ENCODE results near the gene BRPF3.
"Not testable (repeated sequence)": the region's sequence is repeated elsewhere in the genome, so short reads cannot be mapped to it uniquely, and the experiment has no call there.

The BRPF3 gene

DNA sequence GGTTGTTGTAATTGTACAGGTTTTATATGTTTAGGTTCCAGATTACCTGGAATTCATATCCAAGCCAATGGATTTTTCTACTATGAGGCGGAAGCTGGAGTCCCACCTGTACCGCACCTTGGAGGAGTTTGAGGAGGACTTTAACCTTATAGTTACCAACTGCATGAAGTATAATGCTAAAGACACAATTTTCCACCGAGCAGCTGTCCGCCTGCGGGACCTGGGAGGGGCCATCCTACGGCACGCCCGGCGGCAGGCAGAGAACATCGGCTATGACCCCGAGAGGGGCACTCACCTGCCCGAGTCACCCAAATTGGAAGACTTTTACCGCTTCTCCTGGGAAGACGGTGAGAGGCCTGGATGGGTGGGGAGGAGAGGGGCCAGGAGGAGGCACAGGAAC is 13.6 kb downstream of the BRPF3 start:
- Mint-ChIP-seq H3K27me3 (no peaks in the 10 kb centered on the region), H3K4me3 (no peak overlapping the region), H3K36me3 (peaks cover 76% of the 10 kb centered on the region), H3K27ac (no peak overlapping the region), H3K4me1 (peaks cover 9% of the 10 kb centered on the region), H3K9me3 (no peaks in the 10 kb centered on the region)
- no peak for DNase-seq
- CTCF ChIA-PET, result no interaction called here

DNA sequence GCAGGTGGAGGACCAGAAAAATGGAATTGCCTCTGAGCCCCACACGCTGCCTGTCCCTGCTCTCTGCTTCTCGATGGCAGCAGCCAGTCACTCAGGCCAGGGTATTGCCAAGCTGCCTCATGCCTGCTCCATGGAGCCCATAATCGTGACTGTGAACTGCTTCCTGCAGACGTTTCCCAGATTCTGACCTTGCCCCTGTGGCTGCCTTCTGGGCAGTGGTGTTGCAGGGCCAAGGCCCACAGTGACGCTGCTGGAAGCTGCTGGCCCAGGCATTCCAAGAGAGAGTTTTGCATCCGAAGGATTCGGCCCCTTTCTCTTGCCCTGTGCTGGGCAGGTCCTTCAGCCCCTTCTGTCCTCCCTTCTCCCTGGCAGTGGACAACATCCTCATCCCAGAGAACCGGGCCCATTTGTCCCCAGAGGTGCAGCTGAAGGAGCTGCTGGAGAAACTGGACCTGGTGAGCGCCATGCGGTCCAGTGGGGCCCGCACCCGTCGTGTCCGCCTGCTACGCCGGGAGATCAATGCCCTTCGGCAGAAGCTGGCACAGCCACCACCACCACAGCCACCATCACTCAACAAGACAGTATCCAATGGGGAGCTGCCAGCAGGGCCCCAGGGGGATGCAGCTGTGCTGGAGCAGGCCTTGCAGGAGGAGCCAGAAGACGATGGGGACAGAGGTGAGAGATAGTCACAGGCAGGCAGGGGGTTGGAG is 14.5 kb downstream of the BRPF3 start:
- CTCF ChIA-PET, result no interaction called here
- no peak for DNase-seq
- no peaks in the 10 kb centered on the region for H3K9me3 Mint-ChIP-seq
- no peak overlapping the region for H3K4me3 Mint-ChIP-seq
- H3K36me3 Mint-ChIP-seq, result peaks cover 76% of the 10 kb centered on the region
- H3K4me1 Mint-ChIP-seq, result peaks cover under 1% of the 10 kb centered on the region
- H3K27ac Mint-ChIP-seq, result no peak overlapping the region
- no peaks in the 10 kb centered on the region for H3K27me3 Mint-ChIP-seq

DNA sequence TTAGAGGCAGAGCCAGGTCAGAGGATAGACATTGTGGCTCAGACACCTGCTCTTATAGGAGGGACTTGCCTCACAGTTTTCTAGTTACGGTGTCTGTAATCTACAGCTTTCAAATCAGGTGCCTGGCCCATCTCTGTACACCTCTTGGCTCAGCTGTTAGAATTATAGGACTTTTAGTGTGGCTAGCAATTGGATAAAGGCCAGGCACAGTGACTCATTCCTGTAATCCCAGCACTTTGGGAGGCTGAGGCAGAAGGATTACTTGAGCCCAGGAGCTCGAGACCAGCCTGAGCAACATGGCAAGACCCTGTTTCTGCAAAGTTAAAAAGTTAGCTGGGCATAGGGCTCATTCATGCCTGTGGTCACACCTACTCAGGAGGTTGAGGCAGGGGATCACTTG is 20.0 kb downstream of the BRPF3 start:
- Mint-ChIP-seq H3K4me3 (no peak overlapping the region), H3K27ac (no peak overlapping the region), H3K27me3 (no peaks in the 10 kb centered on the region), H3K9me3 (no peaks in the 10 kb centered on the region), H3K4me1 (no peaks in the 10 kb centered on the region), H3K36me3 (peaks cover 44% of the 10 kb centered on the region)
- CTCF ChIA-PET, result no interaction called here
- DNase-seq, result no peak

DNA sequence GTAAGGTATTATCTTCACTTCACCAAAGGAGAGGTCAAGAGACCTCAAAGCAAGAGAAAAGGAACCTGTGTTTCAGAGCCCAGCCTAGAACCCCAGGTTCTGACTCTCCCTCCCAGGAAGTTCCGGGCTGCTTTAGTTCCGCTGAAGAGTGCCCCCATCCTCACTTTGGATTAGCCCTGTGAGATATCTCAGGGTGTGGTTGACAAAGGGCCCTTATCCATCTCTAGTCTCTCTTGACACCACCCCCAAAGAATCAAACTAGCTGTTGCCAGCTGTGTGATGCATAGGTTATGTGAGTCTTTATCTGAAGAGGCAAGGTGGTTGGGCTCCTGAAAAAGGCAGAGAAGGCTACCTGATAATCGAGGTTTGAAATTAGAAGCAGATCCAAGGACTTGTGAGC is 20.6 kb downstream of the BRPF3 start:
- peaks cover 40% of the 10 kb centered on the region for H3K36me3 Mint-ChIP-seq
- CTCF ChIA-PET, result no interaction called here

DNA sequence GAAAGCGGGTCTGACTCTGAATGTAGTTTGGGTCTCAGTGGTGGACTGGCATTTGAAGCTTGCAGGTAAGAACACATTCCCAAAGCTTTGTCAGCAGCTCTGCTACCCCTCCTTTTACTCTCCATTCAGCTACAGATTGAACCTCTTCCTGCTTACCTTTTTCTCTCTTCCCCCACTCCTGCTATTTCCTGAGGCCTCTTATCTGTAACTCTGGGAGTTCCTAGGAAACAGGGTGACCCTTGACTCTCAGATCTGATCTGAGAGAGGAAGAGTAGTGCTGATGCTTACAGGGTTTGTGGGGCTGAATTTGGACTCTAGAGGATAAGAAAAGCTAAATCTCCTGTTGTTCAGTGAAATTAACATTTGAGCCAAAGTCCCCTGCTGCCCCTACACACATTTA is 21.4 kb downstream of the BRPF3 start:
- CTCF ChIA-PET, result no interaction called here
- Mint-ChIP-seq H3K27ac (no peak overlapping the region), H3K4me3 (no peak overlapping the region), H3K36me3 (peaks cover 42% of the 10 kb centered on the region), H3K4me1 (no peaks in the 10 kb centered on the region), H3K27me3 (no peaks in the 10 kb centered on the region), H3K9me3 (no peaks in the 10 kb centered on the region)
- DNase-seq, result no peak

More for the DNA sequence above, 20.6 kb downstream of the BRPF3 start:
- DNase-seq, result no peak
- no peak overlapping the region for H3K27ac Mint-ChIP-seq
- H3K4me3 Mint-ChIP-seq, result no peak overlapping the region
- H3K9me3 Mint-ChIP-seq, result no peaks in the 10 kb centered on the region
- H3K4me1 Mint-ChIP-seq, result no peaks in the 10 kb centered on the region
- no peaks in the 10 kb centered on the region for H3K27me3 Mint-ChIP-seq

DNA sequence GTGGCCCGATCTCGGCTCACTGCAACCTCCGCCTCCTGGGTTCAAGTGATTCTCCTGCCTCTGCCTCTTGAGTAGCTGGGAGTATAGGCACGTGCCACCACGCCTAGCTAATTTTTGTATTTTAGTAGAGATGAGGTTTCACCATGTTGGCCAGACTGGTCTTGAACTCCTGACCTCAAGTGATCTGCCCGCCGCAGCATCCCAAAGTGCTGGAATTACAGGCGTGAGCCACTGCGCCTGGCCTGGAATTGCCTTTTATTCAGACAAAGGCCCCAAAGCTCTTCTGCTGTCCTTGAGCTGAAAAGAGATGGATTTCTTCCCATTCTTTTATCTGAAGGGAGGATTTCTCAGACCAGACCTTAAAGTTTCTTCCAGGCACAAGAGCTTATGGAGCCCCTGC is 22.0 kb downstream of the BRPF3 start:
- H3K27ac Mint-ChIP-seq, CTCF ChIA-PET, H3K9me3 Mint-ChIP-seq, H3K27me3 Mint-ChIP-seq, H3K4me3 Mint-ChIP-seq, DNase-seq, H3K4me1 Mint-ChIP-seq: not testable (repeated sequence)
- H3K36me3 Mint-ChIP-seq, result peaks cover 43% of the 10 kb centered on the region

DNA sequence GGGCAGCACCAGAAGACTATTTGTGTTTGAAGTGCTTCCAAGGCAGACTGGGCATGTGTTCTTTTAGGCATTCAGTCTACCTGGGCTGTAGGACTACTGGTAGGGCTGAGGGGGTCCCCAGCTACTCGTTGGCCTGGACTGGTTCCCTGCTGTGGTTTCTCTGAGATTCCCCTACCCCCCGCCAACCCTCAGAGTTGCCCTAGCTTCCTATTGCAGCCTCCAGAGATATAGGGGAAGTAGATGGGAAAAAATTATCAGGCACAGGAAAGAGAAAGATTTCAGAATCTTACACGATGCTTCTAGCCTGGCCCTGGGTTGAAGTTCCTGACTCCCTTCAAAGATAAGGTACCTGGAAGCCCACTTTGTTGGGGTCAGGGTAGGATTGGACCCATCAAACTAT is 22.5 kb downstream of the BRPF3 start:
- peaks cover 38% of the 10 kb centered on the region for H3K36me3 Mint-ChIP-seq

DNA sequence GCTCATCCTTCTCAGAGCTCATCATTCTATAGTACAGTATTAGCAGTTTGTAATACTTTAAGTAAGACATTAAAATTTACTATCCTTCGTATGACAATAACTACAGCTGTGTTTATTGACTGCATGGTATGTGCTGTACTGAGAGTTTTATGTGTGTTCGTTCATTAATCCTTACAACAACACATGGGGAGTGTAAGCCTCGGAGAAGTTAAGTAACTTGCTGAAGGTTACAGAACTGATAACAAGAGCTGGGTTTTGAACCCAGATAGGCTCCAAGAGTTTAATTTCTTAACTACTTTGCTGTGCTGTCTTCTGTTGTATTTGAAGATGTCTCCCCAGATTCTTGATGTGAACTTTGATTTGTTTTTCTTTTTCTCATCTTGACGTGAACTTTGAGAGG is 23.7 kb downstream of the BRPF3 start:
- H3K27me3 Mint-ChIP-seq, result no peaks in the 10 kb centered on the region
- H3K4me1 Mint-ChIP-seq, result no peaks in the 10 kb centered on the region
- H3K27ac Mint-ChIP-seq, result no peak overlapping the region
- H3K36me3 Mint-ChIP-seq, result peaks cover 35% of the 10 kb centered on the region
- H3K9me3 Mint-ChIP-seq, result no peaks in the 10 kb centered on the region
- DNase-seq, result no peak
- H3K4me3 Mint-ChIP-seq, result no peak overlapping the region
- CTCF ChIA-PET, result no interaction called here

More for the DNA sequence above, 22.5 kb downstream of the BRPF3 start:
- no peak for DNase-seq
- Mint-ChIP-seq H3K4me1 (no peaks in the 10 kb centered on the region), H3K27me3 (no peaks in the 10 kb centered on the region), H3K27ac (no peak overlapping the region), H3K9me3 (no peaks in the 10 kb centered on the region), H3K4me3 (no peak overlapping the region)
- CTCF ChIA-PET, result no interaction called here

DNA sequence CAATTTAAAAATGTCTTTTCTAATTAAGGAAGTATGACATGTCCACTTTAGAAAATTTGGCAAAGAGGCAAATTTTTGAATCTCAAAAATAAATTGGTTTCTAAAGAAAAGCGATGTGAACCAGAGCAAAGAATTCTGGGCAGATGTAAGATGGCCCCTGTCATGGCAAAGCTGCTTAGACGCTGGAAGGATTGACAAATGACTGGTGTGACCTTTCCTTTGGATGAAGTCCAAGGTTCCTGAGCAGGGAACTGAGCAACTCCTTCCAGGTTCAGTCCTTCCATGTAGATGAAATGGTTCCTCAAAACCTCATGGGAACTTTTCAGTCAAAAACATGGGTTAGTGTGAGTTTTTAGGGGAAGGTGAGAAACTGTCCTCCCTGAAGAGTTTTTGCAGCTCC is 25.1 kb downstream of the BRPF3 start:
- Mint-ChIP-seq H3K36me3 (peaks cover 37% of the 10 kb centered on the region), H3K27ac (no peak overlapping the region), H3K9me3 (no peaks in the 10 kb centered on the region), H3K4me1 (no peaks in the 10 kb centered on the region), H3K27me3 (no peaks in the 10 kb centered on the region), H3K4me3 (no peak overlapping the region)
- CTCF ChIA-PET, result interaction anchor here (1.0 kb wide), 1 partner anchor 80 kb away, joined by 3 read pairs; no protein-coding TSS in a partner anchor
- DNase-seq, result no peak

DNA sequence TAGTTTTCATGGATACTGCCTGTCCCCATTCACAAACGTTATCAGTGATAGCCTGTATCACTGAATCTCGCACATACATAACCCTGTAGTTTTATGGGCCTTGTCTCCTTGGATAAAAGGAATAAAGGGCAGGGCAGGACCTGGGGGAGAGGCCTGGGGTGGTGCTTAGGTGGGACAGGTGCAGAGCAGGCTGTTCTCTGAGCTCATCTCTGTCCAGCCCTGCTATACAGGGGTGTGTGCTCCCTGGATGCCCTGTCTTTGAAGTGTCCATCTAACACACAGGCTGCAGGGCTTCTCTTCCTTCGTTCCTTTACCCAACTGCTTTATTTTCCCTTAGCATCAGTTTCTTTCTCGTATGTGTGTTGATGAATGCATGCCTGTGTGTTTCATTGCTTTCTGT is 26.4 kb downstream of the BRPF3 start:
- Mint-ChIP-seq H3K36me3 (peaks cover 33% of the 10 kb centered on the region), H3K9me3 (no peaks in the 10 kb centered on the region), H3K4me1 (no peaks in the 10 kb centered on the region), H3K27ac (no peak overlapping the region), H3K27me3 (no peaks in the 10 kb centered on the region), H3K4me3 (no peak overlapping the region)
- CTCF ChIA-PET, result no interaction called here
- no peak for DNase-seq

DNA sequence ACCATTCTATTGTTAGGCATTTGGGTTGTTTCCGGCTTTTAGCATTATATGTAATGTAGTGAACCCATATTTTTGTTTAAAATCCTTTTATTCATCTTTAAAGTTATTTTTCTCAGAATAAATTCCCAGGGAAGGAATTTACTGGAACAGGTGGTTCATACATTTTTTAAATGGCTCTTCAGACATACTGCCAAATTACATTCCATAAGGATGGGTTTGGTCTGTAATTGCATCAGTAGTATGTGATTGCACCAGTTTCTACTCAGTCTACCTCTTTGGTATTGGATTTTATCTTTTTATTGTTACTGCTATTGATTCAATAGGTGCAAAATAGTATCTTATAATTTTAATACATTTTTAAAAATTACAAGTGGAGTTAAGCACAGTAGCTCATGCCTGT is 27.2 kb downstream of the BRPF3 start:
- H3K4me1 Mint-ChIP-seq, result no peaks in the 10 kb centered on the region
- no peak overlapping the region for H3K27ac Mint-ChIP-seq
- CTCF ChIA-PET, result interaction anchor here (0.7 kb wide), 1 partner anchor 235 kb away, joined by 3 read pairs; no protein-coding TSS in a partner anchor
- peaks cover 35% of the 10 kb centered on the region for H3K36me3 Mint-ChIP-seq
- DNase-seq, result no peak
- H3K9me3 Mint-ChIP-seq, result no peaks in the 10 kb centered on the region
- no peaks in the 10 kb centered on the region for H3K27me3 Mint-ChIP-seq
- no peak overlapping the region for H3K4me3 Mint-ChIP-seq

DNA sequence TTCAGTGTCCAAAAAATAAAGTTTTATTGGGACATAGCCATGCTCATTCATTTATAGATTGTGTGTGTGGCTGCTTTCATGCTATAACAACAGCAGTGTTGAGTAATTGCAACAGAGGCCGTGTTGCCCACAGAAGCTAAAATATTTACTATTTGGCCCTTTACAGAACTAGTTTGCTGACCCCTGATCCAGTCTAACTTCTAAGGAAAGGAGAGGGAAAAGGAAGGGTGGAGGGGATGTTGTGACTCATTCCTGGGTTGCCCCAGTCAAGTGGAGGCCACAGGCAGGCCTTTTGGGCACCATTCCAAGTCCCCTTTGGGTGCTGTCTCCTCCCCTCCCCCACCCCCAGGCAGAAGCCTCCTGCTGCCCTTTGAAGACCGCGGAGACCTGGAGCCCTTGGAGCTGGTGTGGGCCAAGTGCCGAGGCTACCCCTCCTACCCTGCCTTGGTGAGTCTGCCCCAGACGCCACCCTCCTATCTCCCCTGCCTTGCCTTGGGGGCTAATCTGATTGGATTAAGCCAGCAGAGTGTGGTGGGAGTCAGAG is 28.4 kb downstream of the BRPF3 start:
- H3K27me3 Mint-ChIP-seq, result no peaks in the 10 kb centered on the region
- CTCF ChIA-PET, result no interaction called here
- no peak overlapping the region for H3K4me3 Mint-ChIP-seq
- no peaks in the 10 kb centered on the region for H3K4me1 Mint-ChIP-seq
- DNase-seq, result no peak
- H3K36me3 Mint-ChIP-seq, result peaks cover 37% of the 10 kb centered on the region
- no peak overlapping the region for H3K27ac Mint-ChIP-seq
- no peaks in the 10 kb centered on the region for H3K9me3 Mint-ChIP-seq

DNA sequence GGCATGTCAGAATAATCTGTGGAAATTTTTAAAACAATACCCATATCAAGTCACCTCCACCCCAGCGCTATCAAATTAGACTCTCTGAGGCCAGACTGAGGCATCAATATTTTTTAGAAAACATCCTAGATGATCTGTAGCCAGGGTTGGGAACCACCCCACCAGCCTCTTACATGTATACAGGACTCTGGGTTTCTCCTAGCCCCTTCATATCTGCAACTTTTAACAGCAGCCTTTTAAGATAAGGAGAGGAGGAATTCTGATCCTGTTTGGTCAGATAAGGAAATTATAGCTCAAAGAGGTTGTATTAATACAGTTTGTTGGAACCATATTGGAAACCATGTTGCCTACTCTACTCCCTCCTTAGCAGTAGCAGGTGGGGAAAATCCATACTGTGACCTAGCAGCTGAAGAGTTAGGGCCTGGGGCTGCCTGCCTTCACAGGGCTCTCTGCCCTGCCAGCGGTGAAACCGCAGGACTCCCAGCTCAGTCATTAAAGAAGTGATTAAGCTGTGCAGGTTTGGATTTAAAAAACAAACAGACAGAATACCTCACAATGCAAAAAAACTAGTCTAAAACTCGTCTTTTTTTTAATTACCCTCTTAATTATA is 30.0 kb downstream of the BRPF3 start:
- Mint-ChIP-seq H3K4me3 (no peak overlapping the region), H3K9me3 (no peaks in the 10 kb centered on the region), H3K36me3 (peaks cover 42% of the 10 kb centered on the region), H3K4me1 (no peaks in the 10 kb centered on the region), H3K27ac (no peak overlapping the region), H3K27me3 (no peaks in the 10 kb centered on the region)
- CTCF ChIA-PET, result no interaction called here
- no peak for DNase-seq

DNA sequence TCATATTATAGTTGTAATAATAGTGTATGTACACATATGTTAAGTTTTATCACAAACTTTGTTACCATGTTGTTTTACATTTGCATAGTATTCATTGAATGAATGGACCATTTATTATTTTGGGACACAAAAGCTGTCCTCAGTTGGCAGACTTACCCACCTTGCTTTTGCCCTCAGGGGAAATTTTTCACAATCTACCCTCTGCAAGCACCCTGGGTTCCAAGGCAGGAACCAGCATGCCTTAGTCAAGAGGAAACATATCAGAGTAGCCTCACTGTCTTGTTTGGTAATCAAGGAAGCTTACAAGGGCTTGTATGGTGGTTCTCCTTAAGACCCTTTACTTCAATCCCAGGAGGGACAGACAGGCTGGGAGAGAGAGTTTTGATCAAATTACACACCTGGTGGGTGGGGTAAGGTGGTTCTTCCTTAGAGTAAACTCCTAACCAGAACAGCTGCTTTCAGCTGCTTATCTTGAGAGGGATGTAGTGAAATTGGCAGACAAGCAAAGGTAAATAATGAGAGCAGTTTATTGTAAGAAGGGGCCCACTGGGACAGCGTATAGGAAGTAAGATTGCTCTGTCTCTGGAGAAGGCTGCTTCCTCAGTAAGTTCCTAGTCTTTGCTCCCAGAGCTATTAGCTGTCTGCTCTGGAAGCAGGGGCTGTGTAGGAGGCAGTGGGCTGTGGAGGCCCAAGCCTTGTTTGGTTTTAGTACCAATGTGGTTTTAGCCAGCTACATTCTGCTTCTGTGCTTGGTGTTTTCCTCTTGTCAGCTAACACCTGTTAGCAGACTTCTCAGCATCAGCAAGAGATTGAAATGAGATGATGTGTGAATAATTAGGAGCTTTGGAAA is 31.1 kb downstream of the BRPF3 start:
- CTCF ChIA-PET, result interaction anchor here (1.0 kb wide), 1 partner anchor 59 kb away, joined by 3 read pairs; no protein-coding TSS in a partner anchor
- Mint-ChIP-seq H3K9me3 (no peaks in the 10 kb centered on the region), H3K27ac (no peak overlapping the region), H3K27me3 (no peaks in the 10 kb centered on the region), H3K4me1 (no peaks in the 10 kb centered on the region), H3K36me3 (peaks cover 47% of the 10 kb centered on the region), H3K4me3 (no peak overlapping the region)
- DNase-seq, result no peak

Data from activated naive CD4-positive, alpha-beta T cell treated with anti-CD3 and anti-CD28 coated beads, Interleukin-2, amount 10 ng/mL, durations not matched to agents 7 days and 5 days (primary cell).